ENCODE results near the gene DOCK2. TPM values are rescaled to one million over a fixed set of nuclear protein-coding genes. Genes with fewer than 3 reads are reported as not detected.

Gene DOCK2
- polyA plus RNA-seq, 3 donors: 57.5 to 178 (median 115) TPM

GRCh38 chr5:169901896-169902295, 264.8 kb downstream of the DOCK2 start:
- Histone ChIP-seq H3K27ac (ENCODE audit: low read depth in 1 of 2, low read length in 2 of 2) (no peak overlapping the region), H4K20me1 (ENCODE audit: insufficient read depth, low read length) (peaks cover 100% of the 10 kb centered on the region), H3K9me3 (replicated peaks in 1 of 2; ENCODE audit: control insufficient read depth in 1 of 2, insufficient read depth in 1 of 2, low read length in 2 of 2) (no peaks in the 10 kb centered on the region), H3K9ac (ENCODE audit: insufficient read depth, low read length, poor library complexity, severe bottlenecking) (no peak overlapping the region), H3K4me2 (replicated peaks; ENCODE audit: extremely low read depth, low read length, poor library complexity, severe bottlenecking) (no peak overlapping the region), H2AFZ (ENCODE audit: insufficient read depth, low read depth, low read length, poor library complexity, severe bottlenecking) (no peak overlapping the region), H3K27me3 (ENCODE audit: control insufficient read depth in 2 of 2, insufficient read depth in 2 of 2, low read length in 2 of 2) (no peaks in the 10 kb centered on the region), H3K36me3 (replicated peaks in 1 of 2; ENCODE audit: control insufficient read depth in 1 of 2, insufficient read depth in 2 of 2, low read length in 2 of 2) (peaks cover 17 to 66% of the 10 kb centered on the region in 2 donors), H3K4me3 (replicated peaks in 1 of 3; ENCODE audit: low read depth in 2 of 3, low read length in 3 of 3) (no peak overlapping the region), H3K79me2 (ENCODE audit: insufficient read depth, low read length) (peaks cover 19% of the 10 kb centered on the region), H3K4me1 (ENCODE audit: control insufficient read depth in 1 of 2, insufficient read depth in 2 of 2, low read length in 2 of 2) (no peaks in the 10 kb centered on the region)
- no peak for DNase-seq
- Mint-ChIP-seq H3K27ac (no peak overlapping the region), H3K4me1 (peaks cover 15% of the 10 kb centered on the region), H3K27me3 (ENCODE audit: low read depth in 3 of 3) (no peaks in the 10 kb centered on the region), H3K9me3 (no peaks in the 10 kb centered on the region), H3K36me3 (peaks cover 41 to 55% of the 10 kb centered on the region in 2 donors), H3K4me3 (no peak overlapping the region)
- intact Hi-C loops (cut with micrococcal nuclease): no loop called here
- WGBS (ENCODE audit: insufficient coverage): 20% methylated on average over 2 of the region's 2 CpGs
- no peak for TF ChIP-seq CTCF (IDR thresholded peaks at IDR 0.05)

DNA sequence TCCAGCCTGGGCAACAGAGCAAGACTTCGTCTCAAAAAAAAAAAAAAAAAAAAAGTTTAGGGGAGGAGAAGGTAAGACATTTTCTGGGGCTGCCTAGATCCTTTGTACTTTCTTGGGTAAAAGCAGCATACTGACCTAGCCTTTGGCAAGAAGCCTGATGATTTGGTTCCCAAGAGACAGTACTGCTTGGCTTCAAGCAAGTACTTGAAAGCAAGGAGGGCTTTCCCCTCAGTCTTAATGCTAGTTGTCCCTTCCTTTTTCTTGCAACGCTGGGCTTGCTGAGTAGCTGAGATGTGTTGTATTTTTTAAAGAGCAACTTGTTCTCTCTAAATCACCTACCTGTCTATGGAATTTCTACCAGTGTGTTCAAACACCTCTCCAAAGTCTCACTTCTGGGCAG, 267.0 kb downstream of the DOCK2 start:
- Mint-ChIP-seq H3K9me3 (no peaks in the 10 kb centered on the region), H3K4me1 (peaks cover 15% of the 10 kb centered on the region), H3K4me3 (no peak overlapping the region), H3K27me3 (ENCODE audit: low read depth in 3 of 3) (no peaks in the 10 kb centered on the region), H3K36me3 (peaks cover 30 to 48% of the 10 kb centered on the region in 2 donors), H3K27ac (peak overlapping the region in 1 of 7 donors; percentile 20)
- Histone ChIP-seq H4K20me1 (ENCODE audit: insufficient read depth, low read length) (peaks cover 100% of the 10 kb centered on the region), H3K9ac (ENCODE audit: insufficient read depth, low read length, poor library complexity, severe bottlenecking) (no peak overlapping the region), H3K4me3 (replicated peaks in 1 of 3; ENCODE audit: low read depth in 2 of 3, low read length in 3 of 3) (no peak overlapping the region), H3K79me2 (ENCODE audit: insufficient read depth, low read length) (peaks cover 24% of the 10 kb centered on the region), H3K9me3 (replicated peaks in 1 of 2; ENCODE audit: control insufficient read depth in 1 of 2, insufficient read depth in 1 of 2, low read length in 2 of 2) (no peaks in the 10 kb centered on the region), H3K27ac (ENCODE audit: low read depth in 1 of 2, low read length in 2 of 2) (no peak overlapping the region), H3K36me3 (replicated peaks in 1 of 2; ENCODE audit: control insufficient read depth in 1 of 2, insufficient read depth in 2 of 2, low read length in 2 of 2) (peaks cover 13 to 63% of the 10 kb centered on the region in 2 donors), H3K4me2 (replicated peaks; ENCODE audit: extremely low read depth, low read length, poor library complexity, severe bottlenecking) (no peak overlapping the region), H3K4me1 (ENCODE audit: control insufficient read depth in 1 of 2, insufficient read depth in 2 of 2, low read length in 2 of 2) (no peaks in the 10 kb centered on the region), H3K27me3 (ENCODE audit: control insufficient read depth in 2 of 2, insufficient read depth in 2 of 2, low read length in 2 of 2) (no peaks in the 10 kb centered on the region), H2AFZ (ENCODE audit: insufficient read depth, low read depth, low read length, poor library complexity, severe bottlenecking) (no peak overlapping the region)
- DNase-seq: no peak
- intact Hi-C loops (cut with micrococcal nuclease): no loop called here
- WGBS (ENCODE audit: insufficient coverage): no CpG with 5 or more reads among the region's 2 CpGs
- TF ChIP-seq CTCF (IDR thresholded peaks at IDR 0.05): no peak

All from CD14-positive monocyte (primary cell).